ENCODE results near the gene NUPR1.
A peak's percentile ranks its signal among the peaks of the same experiment; 100 is the strongest.
"Not testable (repeated sequence)": the region's sequence is repeated elsewhere in the genome, so short reads cannot be mapped to it uniquely, and the experiment has no call there.

NUPR1 gene

DNA sequence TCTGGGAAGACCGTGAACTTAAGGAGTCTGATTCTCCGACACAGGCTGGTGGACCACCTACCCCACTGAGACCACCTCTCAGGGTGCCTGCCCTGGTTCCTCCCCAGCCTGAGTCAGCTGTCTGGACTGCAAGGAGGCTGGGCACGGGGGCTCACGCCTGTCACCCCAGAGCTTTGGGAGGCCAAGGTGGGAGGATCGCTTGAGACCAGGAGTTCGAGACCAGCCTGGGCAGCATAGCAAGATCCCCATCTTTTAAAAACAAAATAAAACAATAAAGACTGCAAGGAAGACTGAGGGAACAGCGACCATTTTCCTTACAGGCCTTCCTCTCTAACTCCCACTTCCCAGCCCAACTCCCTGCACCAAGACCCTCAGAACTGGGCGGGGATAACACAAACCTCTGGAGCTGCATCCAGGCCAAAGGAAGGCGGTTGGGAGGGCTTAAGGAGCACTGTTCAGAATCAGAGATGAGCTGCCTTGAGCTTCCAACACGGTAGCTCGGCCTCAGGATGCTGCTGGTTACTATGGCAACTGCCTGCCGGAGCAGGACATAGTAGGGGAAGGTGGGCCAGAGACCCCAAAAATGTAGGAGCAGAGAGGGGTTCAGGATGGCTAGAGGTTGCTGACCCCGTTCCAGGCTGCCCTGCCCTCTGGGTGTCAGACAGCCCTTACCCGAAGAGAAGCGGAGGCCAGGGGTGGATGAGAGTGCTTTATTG is 40.0 kb downstream of the NUPR1 start:
- no peak for DNase-seq (ENCODE audit: low spot score)

GRCh38 chr16:28497861-28498599 is 40.7 kb downstream of the NUPR1 start:
- DNase-seq (ENCODE audit: low spot score): no peak

DNA sequence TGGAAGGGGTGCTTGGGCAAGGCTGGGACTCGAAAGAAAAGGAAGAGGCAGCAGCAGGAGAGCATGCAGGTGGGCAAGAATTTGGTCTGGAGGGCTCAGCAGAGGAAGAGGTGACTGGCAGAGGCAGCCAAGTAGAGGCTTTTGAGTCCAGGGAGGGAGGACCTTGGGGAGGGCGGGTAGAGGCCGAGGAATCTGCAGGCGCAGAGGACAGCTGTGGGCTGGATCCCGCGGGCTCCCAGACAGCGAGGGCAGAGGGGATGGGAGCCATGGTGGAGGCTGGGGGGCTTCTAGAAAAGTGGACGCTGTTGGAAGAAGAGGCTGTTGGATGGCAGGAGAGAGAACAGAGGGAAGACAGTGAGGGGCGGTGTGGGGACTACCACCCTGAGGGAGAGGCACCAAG is 41.4 kb downstream of the NUPR1 start:
- DNase-seq (ENCODE audit: low spot score): no peak

- no peak for DNase-seq (ENCODE audit: low spot score)
Observed at GRCh38 chr16:28496844-28497243, 41.9 kb downstream of the NUPR1 start.

- DNase-seq (ENCODE audit: low spot score): no peak
Observed at GRCh38 chr16:28495795-28496749, 42.7 kb downstream of the NUPR1 start.

DNA sequence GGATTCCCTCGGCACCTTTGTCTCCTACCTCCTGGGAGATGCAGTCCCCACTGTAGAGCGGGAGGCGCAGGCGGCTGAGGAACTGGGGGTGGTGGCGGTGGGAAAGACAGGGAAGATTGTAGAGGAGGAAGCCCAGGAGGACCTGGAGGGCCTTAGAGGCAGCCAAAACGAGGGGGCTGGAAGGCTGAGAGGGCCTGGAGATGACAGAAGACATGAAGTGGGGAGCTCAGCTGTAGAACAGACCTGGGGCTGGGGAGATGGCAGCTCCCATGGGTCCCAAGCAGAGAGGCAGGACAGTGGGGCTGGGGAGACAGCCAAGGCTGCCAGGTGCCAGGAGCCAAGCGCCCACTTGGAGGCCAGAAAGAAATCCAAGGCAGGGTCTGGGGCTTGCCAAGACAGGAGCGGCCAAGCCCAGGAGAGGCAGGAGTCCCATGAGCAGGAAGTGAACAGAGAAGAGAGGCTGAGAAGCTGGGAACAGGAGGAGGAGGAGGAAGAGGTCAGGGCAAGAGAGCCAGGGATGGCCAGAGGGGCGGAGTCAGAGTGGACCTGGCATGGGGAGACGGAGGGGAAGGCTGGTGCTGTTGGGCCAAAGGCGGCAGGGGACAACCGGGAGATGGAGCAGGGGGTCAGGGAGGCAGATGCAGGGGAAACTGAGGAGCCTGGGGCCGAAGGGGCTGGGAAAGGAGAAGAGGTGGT is 43.5 kb downstream of the NUPR1 start:
- no peak for DNase-seq (ENCODE audit: low spot score)

DNA sequence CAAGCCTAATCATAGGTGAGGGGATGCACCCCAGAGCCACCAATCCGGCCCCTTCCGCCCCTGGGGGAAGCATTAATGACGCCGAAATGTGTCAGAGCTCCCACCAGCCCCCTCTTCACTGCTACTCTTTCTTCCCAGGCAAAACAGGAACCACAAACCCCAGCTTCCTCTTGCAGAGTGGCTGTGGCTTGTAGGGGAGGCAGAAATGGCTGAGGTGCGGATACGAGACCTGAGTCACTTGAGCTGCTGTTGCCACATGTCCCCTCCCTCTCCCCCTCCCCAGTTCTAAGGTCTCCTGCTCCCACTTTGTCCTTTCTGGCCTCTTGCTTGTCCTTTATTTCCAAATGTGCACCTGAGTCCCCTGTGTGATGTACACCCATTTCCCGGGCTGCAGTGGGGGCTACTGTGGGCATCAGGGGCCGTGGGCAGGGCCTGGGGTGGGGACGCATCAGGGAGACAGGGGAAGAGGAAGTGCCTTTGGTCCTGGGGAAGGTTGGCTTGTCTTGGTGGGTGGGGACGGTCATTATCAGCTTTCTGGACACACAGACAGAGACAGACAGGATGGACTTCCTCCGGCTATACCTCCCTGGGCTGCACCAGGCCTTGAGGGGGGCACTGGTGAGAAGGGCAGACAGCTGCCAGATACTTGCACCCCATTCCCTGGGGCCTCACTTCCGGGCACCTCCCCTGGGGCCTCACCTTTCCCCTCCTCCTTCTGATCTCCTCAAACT is 44.5 kb downstream of the NUPR1 start, which contains the start of gene APOBR:
APOBR (plus strand) TSS at position 523 of the 731 bp plus-strand sequence; CDS start at position 562, 39 bp downstream.
- no peak for DNase-seq (ENCODE audit: low spot score)

- no peak for DNase-seq (ENCODE audit: low spot score)
Observed at GRCh38 chr16:28492511-28492910, 46.3 kb downstream of the NUPR1 start.

GRCh38 chr16:28491970-28492474 is 46.8 kb downstream of the NUPR1 start, which contains the start of gene CLN3:
TSS of gene CLN3 (minus strand) at chr16:28492074. CDS start at chr16:28491759, 315 bp downstream.
- DNase-seq (ENCODE audit: low spot score): peak; percentile 96

DNA sequence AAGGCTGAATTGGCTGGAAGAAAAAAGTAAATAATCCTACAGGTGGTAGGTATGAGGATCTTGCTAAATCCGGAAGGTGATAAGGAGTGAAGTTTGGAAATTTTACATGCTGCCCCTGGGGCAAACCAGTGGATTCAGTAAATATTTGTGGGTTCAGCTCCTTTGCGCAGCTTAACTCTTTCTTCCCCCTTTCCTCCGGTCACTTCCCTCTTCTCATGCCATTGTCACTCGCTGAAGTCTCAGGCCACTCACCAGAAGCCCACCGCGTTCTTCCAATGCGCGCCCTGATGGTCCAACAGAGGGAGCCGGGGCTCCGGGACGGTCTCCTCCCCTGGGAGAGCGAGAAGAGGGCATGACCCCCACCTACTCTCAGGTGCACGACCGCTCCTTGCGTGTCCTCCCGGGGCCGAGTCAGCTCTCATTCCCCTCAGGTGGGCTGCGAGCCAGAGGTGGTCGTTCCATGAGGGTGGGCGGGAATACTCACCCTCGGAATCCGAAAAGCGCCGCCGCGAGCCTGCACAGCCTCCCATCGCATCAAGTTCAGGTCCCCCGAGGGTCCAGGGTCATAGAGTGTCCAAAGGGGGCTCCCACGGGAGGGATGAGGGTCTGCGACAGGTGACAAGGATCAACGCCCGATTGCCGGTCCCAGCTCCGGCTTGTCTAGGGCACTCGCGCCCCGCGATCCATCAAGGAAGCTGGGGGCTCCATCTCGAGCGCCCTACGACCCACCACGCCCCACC is 47.4 kb downstream of the NUPR1 start:
- DNase-seq (ENCODE audit: low spot score): no peak

- DNase-seq (ENCODE audit: low spot score): no peak
Observed at GRCh38 chr16:28486266-28486665, 52.5 kb downstream of the NUPR1 start.

DNA sequence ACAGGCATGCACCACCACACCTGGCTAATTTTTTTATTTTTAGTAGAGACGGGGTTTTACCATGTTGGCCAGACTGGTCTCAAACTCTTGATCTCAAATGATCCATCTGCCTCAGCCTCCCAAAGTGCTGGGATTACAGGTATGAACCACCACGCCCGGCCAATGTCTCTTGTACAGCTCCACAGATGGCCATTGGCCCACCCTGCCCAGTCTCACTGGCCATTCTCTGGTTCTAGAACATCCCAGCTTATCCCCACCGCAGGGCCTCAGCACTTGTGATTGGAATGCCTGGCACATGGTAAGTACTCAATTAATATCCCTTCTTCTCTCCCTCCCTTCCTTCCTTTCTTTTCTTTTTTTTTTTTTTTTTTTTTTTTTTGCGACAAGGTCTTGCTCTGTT is 55.4 kb downstream of the NUPR1 start:
- not testable (repeated sequence) for DNase-seq (ENCODE audit: low spot score)
